Measurements from ENCODE around the gene SPAG5.

Gene SPAG5

DNA sequence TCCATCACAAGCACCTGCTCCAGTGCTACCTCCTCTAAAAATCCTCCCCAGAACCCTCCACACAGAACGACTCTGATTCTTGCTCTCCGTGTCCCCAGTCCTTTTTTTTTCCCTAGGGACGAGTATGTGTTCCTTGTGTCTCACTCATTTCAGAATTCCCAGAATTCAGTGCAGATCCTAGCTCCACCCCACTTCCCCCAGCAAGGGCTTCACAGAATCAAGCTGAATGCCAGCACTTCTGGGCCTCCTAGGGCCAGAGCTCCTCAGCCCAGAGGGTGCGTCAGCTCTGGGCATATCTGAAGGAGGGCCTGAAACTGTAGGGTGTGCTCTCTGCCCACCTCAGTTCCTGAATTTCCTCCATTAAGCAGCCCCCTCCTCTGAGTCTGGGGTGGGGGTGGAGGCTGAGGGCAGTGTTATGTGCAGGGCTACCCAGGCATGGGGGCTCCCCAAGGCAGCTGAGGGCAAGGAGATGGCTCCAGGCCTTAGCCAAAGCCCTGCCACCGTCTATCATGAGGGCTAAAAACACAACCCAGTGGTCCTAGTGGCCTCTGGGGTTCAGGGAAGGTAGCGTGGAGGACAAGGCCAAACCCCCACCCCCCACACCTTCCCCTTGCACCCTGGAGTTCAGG lies 52.9 kb downstream of the SPAG5 start:
- no peak for DNase-seq

DNA sequence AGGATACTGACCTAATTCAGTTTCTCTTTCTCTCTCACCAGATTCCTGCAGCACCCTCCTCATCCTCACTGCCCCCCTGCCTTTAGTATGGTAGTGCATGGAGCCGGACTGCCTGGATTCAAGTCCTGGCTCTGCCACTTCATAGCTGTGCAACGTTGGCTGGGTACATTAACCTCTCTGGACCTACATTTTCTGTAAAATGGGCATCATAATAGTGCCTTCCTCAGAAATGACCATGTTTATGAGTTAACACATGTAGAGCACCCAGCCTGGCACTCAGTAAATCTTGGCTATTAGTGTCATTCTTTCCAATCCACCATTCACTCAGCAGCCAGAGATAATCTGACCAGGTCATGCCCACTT lies 53.7 kb downstream of the SPAG5 start:
- no peak for DNase-seq

DNA sequence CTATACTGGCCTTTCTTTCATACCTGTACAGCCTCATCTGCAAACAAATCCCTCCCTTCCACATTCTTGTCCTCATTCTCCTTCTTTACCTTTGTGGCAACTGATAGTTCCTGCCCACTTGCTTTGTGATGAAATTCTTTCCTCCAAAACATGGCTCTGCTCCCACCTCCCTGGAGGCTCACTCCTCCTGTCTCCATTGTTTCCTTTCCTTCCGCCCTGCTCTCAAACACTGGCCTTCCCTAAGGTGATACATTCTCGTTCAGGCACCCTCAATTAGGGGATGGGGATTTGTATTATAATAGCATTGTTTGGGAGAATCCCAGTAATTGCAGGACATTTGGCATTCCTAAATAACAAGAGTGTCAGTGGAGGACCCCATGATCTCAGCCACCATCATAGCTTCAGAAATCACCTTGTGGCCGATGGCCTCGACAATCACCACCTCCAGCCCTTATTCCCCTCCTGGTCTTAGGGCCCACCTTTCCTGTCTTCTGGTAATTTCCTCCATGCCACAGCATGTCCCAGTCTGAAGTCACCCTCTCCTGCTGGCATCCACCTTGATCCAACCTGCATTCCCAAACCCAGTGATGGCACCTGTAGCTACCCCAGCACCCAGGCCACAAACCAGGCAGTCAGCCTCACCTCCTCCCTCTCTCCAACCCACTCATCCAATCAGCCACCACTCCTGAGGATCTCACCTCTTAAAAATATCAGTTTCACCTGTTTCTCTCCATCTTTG lies 54.3 kb downstream of the SPAG5 start:
- DNase-seq = no peak

DNA sequence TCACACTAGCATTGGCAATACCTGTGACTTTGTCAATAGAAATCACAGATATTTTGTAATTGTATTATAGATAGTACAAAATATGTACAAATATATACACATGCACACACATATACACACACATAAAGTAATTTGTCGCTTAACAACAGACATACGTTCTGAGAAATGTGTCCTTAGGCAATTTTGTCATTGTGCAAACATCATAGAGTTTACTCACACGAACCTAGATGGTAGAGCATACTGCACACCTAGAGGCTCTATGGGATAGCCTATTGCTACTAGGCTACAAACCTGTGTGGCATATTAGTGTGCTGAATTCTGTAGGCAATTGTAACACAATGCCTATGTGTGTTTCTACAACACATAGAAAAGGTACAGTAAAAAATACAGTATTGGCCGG lies 57.4 kb downstream of the SPAG5 start:
- DNase-seq = no peak

DNA sequence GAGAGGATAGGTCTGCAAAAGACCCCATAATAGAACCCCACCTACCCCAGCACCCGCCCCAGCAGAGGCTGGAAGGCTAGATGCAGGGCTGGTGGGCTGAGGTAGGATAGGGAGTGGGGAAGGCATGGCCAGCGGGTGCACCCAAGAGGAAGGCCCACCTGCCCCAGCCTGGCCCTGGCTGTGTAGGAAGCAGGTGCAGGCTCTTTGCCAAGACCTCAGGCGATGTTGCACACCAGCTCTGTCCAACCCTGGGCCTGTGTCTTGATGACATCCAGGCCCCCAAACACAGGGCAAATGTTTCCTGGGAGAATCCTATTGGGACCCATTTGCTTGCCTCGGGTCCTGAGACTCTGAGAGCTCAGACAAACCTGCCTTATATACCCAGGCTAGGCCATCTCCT lies 58.6 kb downstream of the SPAG5 start:
- DNase-seq = no peak

DNA sequence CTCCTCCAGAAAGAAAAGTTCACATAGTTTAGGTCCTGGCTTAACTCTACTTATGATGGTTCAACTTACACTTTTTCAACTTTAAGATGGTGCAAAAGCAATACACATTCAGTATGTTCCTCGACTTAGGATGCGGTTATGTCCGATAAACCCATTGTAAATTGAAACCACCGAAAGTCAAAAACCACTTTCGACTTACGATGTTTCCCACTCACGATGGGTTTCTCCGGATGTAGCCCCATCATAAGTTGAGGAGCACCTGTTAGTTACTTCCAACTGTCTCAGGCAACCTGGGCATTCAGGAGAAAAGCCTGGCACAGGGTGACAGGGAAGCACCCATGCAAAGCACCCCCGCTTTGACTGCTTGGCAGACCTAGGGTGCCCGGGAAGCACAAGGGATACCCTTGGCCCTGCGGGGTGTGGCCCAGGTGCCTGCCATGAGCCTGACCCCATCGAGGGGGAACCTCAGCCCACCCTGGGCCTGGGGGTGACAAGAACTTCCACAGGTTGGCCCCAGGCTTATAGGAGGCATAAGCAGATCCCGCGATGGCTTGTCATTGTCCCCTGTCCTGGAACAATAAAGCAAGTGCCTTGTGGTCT lies 60.4 kb downstream of the SPAG5 start:
- DNase-seq = no peak

DNA sequence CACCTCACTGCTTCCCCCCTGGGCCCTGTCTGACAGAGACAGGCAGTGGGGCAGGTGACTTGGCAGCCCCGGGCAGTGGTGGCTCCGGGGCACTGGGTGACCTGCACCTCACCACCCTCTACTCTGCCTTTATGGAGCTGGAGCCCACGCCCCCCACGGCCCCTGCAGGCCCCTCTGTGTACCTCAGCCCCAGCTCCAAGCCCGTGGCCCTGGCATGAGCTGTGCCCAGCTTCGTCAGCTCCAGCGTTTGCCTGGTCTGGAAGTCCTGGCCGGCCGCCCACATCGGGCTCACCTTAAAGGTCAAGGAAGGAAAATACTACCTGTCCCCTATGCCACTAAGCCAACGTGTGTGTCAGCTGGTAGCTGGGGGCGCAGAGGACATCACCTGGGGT lies 61.6 kb downstream of the SPAG5 start:
- DNase-seq = no peak

DNA sequence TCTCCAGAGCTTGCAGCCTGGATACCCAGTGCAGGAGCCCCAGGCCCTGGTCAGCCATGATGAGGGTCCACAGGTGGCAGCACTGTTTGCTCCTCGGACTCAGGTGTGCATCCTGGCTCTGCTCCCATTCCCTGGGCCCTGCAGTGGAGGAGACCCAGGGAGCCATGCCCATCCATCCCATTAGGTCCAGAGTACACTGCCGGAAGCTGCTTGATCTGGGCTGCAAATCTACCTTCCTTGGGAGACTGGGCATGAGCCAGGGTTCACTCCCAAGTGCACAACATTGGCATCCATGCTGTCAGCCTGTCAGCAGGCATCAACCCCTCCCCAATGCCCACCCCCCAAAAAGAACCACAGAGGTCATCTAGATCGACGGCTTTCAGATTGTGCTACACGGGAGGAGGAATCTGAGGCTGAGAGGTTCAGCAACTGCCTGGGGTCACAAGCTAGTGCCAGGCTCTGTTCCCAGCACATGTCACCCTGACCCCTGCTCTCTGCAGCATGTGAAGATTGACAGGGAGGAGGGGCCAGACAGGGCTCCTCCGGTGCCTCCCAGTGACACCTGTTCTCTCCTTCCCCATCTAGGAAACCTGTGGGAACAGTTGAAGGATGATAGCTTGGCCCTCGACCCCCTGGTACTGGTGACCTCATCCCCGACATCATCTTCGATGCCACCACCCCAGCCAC lies 62.1 kb downstream of the SPAG5 start:
- DNase-seq = no peak

DNA sequence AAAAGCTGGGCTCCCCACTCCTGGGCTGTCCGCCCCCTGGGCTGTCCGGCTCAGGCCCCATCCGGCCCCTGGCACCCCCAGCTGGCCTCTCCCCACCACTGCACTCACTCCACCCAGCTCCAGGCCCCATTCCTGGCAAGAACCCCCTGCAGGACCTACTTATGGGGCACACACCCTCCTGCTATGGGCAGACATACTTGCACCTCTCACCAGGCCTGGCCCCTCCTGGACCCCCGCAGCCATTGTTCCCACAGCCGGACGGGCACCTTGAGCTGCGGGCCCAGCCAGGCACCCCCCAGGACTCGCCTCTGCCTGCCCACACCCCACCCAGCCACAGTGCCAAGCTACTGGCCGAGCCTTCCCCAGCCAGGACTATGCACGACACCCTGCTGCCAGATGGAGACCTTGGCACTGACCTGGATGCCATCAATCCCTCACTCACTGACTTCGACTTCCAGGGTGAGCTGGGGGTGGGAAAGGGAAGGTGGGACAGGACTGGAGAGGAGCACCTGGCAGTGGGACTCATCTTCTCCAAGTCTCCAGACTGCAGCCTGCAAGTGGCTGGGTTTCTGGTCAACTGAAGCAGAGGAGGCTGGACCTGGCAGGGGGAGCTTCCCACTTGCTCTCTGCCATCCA lies 64.0 kb downstream of the SPAG5 start:
- no peak for DNase-seq

DNA sequence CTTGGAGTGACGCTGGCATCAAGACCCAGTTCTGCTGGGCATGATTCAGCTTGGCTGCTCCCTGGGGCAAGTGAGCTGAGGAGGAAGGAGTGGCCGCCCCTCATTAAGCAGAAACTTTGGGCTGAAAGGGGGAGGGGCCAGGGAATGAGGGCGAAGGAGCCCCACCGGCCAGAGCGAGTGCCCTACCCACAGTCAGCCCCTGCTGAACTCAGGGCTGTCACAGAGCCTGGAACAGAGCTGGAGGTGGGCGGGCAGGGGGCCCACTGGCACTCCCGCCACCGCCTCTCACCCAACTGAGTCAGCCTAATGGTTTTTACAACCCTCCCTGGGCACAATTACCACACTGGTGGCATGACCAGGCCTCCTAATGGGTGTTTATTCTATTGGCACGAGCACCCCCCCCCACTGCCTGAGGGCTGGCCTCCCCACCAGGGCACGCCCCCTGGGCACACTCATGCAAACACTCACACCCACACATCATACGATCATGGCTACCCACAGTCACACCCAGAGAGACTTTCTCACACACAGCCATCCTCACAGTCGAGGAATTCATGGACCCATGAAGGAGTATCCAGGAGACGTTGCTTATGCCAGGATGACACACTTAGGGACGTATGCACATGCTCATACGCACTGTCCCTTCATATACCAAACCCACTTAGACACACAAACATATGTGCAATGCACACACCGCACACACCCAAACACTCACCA lies 65.6 kb downstream of the SPAG5 start:
- DNase-seq = no peak

DNA sequence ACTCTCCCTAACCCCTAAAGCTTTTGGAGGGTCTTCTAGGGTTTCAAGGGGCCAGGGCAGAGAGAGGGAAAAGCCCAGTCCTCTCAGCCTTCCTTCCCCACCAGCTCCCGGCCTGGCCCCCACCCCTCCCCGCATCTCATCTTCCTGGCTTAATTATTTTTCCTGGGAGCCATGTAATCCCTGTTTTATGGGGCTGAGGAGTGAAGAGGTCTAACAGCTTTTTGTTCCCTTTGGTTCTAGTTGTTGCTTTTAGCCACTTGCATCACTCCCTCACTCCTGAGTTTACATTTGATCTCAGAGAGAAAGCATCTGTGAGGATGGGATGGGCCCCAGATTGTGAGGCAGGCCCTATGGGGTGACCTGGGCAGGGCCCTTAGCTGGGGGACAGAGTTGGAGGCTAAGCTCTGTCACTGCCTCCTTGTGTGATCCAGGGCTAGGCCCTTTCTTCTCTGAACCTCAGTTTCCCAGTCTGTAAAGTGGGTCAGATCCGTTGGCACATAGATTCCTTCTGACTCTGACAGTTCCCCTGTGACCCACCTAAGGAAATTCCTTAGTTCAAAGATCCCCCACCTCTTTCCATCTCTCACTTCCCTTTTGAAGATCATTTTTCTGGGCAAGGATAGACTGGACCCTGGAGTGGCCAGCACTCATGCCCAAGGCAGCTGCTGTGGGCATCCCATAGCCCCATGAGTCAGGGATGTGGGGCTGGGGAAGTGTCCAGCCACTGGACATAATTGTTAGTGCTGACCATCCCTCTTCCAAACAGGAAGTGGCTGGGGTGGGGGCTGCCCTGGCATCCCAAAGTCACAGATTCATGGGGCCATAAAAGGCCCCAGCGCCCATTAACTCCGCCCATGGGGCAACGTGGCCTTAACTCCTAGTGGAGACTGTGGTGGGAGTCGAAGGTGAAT lies 66.5 kb downstream of the SPAG5 start:
- DNase-seq = no peak

DNA sequence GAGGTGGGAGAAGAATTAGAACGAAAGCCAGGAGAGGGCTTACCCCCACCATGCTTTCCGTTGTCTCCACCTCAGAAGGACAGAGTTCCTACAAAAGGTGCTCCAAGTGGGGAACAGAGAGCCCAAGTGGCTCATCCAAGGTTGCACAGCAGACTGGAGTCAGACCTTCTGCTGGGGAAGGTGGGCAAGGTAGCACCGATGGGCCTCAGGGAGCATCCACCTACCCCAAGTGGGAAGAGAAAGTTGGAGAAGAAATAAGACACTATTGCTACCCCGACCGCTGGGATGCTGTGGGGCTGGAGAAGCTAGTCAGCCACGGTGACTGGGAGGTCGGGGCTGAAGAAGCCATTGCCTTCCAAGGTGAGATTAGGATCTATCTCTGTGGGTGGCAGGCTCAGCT lies 67.9 kb downstream of the SPAG5 start:
- DNase-seq = no peak

DNA sequence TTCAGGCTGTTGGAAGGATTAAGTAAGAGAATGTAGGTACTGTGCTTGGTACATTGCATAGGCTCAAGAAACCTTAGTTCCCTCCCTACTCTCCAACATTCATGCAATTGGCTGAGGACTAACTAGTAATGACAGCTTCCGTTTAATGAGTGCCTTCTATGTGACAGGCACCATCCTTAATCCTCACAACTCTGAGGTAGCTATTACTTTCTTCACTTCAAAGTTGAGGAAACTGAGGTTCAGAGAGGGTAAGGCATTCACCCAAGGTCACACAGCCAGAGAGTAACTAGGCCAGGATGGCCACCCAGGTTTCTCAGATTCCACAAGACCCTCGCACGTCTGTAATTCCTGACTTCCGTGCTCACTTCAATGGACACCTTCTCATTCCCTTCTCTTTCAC lies 68.6 kb downstream of the SPAG5 start:
- DNase-seq = no peak

DNA sequence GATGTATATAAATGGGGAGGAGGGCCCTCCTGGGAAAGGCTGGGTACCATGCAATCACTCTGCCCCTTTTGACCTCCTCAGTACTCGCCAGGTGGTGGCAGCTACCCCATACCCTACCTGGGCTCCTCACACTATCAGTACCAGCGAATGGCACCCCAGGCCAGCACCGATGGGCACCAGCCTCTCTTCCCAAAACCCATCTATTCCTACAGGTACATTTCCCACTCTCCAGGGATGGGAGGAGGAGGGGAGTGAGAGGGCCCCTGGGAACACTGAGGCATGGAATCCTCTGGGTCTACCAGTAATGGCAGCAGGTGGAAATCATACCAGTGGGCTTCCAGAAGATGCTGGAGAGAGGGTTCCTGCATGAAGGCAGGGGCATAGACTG lies 69.8 kb downstream of the SPAG5 start:
- no peak for DNase-seq

DNA sequence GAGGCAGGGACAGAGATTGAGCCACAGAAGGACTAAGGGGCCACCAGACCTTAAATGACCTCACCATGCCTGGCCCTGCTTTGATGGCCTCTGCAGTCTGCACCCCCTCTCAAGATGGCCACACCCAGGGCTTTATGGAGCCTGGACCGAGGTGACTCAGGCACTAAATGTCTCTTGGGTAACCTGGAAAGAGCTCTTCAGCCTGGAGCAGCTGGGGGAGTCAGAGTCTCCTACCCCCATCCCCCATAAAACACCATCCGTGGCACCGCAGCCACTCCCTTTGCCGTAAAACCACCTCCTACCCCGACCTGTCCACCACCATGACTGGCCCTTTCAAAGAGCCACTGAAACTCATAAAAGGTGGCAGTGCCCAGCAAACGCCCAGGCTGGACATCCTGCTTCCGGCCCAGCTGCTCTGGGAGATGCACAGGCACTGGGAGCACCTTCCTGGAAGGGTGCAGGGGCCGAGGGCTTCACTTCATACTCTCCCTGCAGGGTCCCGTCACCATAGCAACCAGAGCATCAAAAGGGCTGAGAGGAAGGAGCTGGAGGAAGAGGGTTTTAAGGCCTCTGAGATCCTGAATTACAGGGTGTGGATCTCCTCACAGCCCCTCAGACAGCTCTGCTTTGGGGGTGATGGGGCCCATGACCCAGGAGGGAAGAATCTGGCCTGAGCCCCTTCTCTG lies 70.4 kb downstream of the SPAG5 start:
- DNase-seq = no peak

DNA sequence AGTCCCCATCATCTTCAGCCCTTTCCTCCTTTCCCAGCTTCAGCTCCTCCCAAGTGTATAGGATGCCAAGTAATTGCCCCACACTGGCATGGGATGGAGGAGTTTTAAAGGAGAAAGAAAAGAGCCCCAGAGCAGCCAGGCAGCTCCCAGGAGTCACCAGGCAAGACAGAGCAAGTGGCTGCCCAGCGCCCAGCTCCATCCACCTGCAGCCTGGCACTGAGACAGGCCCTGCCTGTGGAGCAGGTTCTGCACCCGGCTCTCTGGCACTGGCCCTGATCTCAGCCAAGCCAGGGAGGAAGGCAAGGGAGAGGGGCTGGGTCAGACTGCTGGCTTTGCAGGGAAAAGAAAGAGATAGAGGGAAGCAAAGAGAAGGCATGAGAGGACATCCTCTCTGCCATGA lies 71.0 kb downstream of the SPAG5 start:
- DNase-seq = no peak

Data from right kidney (tissue), 1 donor.